ENCODE data around the gene GOLT1A.

The GOLT1A gene

GRCh38 chr1:204192046-204192445, 21.7 kb downstream of the GOLT1A start:
- H3K4me3 ChIP-seq (ENCODE audit: low read depth, low read length), result no peak overlapping the region
- H3K27me3 ChIP-seq (ENCODE audit: control insufficient read depth, insufficient read depth, low read length), result no peaks in the 10 kb centered on the region
- no peaks in the 10 kb centered on the region for H3K9me3 ChIP-seq (ENCODE audit: control insufficient read depth, low read length)
- no peaks in the 10 kb centered on the region for H3K4me1 ChIP-seq
- no peak overlapping the region for H3K27ac ChIP-seq
- H3K9ac ChIP-seq, result no peak overlapping the region
- H3K36me3 ChIP-seq (ENCODE audit: control insufficient read depth, insufficient read depth, low read length), result no peaks in the 10 kb centered on the region
- H2AFZ ChIP-seq, result no peak overlapping the region
- no peaks in the 10 kb centered on the region for H3K79me2 ChIP-seq
- no peak for TF ChIP-seq CTCF (IDR thresholded peaks at IDR 0.05)
- H3K4me2 ChIP-seq (ENCODE audit: low read length), result no peak overlapping the region

GRCh38 chr1:204191456-204191855, 22.3 kb downstream of the GOLT1A start:
- Histone ChIP-seq H3K79me2 (no peaks in the 10 kb centered on the region), H3K4me3 (ENCODE audit: low read depth, low read length) (no peak overlapping the region), H3K36me3 (ENCODE audit: control insufficient read depth, insufficient read depth, low read length) (no peaks in the 10 kb centered on the region), H2AFZ (no peak overlapping the region), H3K9ac (no peak overlapping the region), H3K4me2 (ENCODE audit: low read length) (no peak overlapping the region), H3K9me3 (ENCODE audit: control insufficient read depth, low read length) (no peaks in the 10 kb centered on the region), H3K27ac (no peak overlapping the region), H3K4me1 (no peaks in the 10 kb centered on the region), H3K27me3 (ENCODE audit: control insufficient read depth, insufficient read depth, low read length) (no peaks in the 10 kb centered on the region)
- TF ChIP-seq CTCF (IDR thresholded peaks at IDR 0.05), result no peak

GRCh38 chr1:204190212-204191211, 23.3 kb downstream of the GOLT1A start:
- Histone ChIP-seq H3K36me3 (ENCODE audit: control insufficient read depth, insufficient read depth, low read length) (no peaks in the 10 kb centered on the region), H3K79me2 (no peaks in the 10 kb centered on the region), H3K4me3 (ENCODE audit: low read depth, low read length) (no peak overlapping the region), H3K27me3 (ENCODE audit: control insufficient read depth, insufficient read depth, low read length) (no peaks in the 10 kb centered on the region), H3K9me3 (ENCODE audit: control insufficient read depth, low read length) (no peaks in the 10 kb centered on the region), H3K9ac (no peak overlapping the region), H3K4me2 (ENCODE audit: low read length) (no peak overlapping the region), H2AFZ (peak overlapping the region; percentile 70), H3K27ac (no peak overlapping the region), H3K4me1 (no peaks in the 10 kb centered on the region)
- TF ChIP-seq CTCF (IDR thresholded peaks at IDR 0.05), result no peak

GRCh38 chr1:204188959-204189639, 24.7 kb downstream of the GOLT1A start:
- Histone ChIP-seq H3K4me2 (ENCODE audit: low read length) (no peak overlapping the region), H3K27ac (no peak overlapping the region), H3K4me3 (ENCODE audit: low read depth, low read length) (no peak overlapping the region), H3K27me3 (ENCODE audit: control insufficient read depth, insufficient read depth, low read length) (no peaks in the 10 kb centered on the region), H3K9me3 (ENCODE audit: control insufficient read depth, low read length) (no peaks in the 10 kb centered on the region), H2AFZ (no peak overlapping the region), H3K36me3 (ENCODE audit: control insufficient read depth, insufficient read depth, low read length) (no peaks in the 10 kb centered on the region), H3K4me1 (no peaks in the 10 kb centered on the region), H3K9ac (no peak overlapping the region), H3K79me2 (no peaks in the 10 kb centered on the region)
- TF ChIP-seq CTCF (IDR thresholded peaks at IDR 0.05), result no peak
